WI38 (cell line): ENCODE results near the gene LAMTOR2.

Experiments
- H3K4me3 ChIP-seq: 2 replicates; pipeline ENCODE4 v1.5.1; 2011; ENCODE audit warnings: low read depth, mild to moderate bottlenecking, control low read depth, low read length
- CTCF ChIP-seq: IDR thresholded peaks from 2 replicates; pipeline ENCODE4 v1.5.1; 2012; ENCODE audit warnings: low read depth, mild to moderate bottlenecking, control low read depth, low read length

The LAMTOR2 gene

GRCh38 chr1:156019946-156020292 lies 34.7 kb upstream of the LAMTOR2 start:
- TF ChIP-seq CTCF = no peak
- peak overlapping the region; percentile 90 for H3K4me3 ChIP-seq

- peak within 1 kb of the TSS; percentile 90 for H3K4me3 ChIP-seq
- no peak for TF ChIP-seq CTCF
Measured at GRCh38 chr1:156020293-156021092, 34.1 kb upstream of the LAMTOR2 start, which contains the start of gene SSR2. TSS of gene SSR2 (minus strand) at chr1:156020951. CDS start at chr1:156020167, 784 bp downstream.

GRCh38 chr1:156021093-156021428 lies 33.5 kb upstream of the LAMTOR2 start:
- peak overlapping the region; percentile 90 for H3K4me3 ChIP-seq
- no peak for TF ChIP-seq CTCF

- no peak for TF ChIP-seq CTCF
- H3K4me3 ChIP-seq = no peak overlapping the region
Measured at GRCh38 chr1:156021954-156022353, 32.6 kb upstream of the LAMTOR2 start.

- H3K4me3 ChIP-seq = no peak overlapping the region
- TF ChIP-seq CTCF = no peak
Measured at GRCh38 chr1:156024801-156025200, 29.8 kb upstream of the LAMTOR2 start.

GRCh38 chr1:156025876-156026275 lies 28.7 kb upstream of the LAMTOR2 start:
- peak; percentile 31; the same call in 1 of the 2 replicates for TF ChIP-seq CTCF

GRCh38 chr1:156026588-156026987 lies 28.0 kb upstream of the LAMTOR2 start:
- TF ChIP-seq CTCF = no peak

More at GRCh38 chr1:156025876-156026275, 28.7 kb upstream of the LAMTOR2 start:
- no peak overlapping the region for H3K4me3 ChIP-seq

More at GRCh38 chr1:156026588-156026987, 28.0 kb upstream of the LAMTOR2 start:
- no peak overlapping the region for H3K4me3 ChIP-seq
